ENCODE measurements around the gene TEX261.

DNA sequence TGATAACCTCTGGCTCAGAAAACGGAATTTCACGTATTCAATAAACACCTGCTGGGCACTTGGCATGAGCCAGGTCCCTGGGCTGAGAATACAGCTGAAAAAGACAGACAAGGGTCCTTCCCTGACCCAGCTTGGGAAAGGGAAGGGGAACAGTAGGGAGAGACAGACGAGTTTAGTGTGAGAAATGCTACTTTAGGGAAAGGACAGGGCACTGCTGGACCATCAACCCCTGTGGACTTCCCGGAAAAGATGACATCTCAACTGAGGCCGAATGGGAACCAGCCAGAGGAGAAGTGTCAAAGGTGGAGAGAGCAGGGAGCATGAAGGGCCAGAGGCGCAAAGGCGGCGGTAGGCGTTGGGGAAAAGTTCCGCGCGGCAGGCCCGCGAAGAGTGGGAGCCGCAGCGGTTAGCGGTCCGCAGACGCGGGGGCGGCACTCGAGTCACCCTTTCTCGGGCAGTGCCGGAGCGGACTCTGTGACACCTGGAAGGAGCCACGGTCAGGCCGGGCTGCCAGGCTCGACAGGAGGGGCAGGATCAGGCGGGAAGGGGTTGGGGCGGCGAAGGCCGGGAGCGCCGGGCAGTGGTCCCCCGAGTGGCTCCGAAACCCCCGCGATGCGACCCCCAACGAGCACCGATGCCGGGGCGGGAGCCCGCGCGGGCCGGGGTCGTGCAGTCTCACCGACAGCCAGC is 519 bp downstream of the TEX261 start:
- TF ChIP-seq CTCF (IDR thresholded peaks at IDR 0.05) = no peak
- no peak for TF ChIP-seq POLR2A (IDR thresholded peaks at IDR 0.05)

All from adrenal gland (tissue), 5 donors.